Right renal pelvis (tissue), 4 donors: Measurements from ENCODE around the gene MVK. TPM values are rescaled to one million over a fixed set of nuclear protein-coding genes. Genes with fewer than 3 reads are reported as not detected.

Experiments
- polyA plus RNA-seq, 4 donors: library from polyadenylated mRNA; unstranded; fragments of 120-200 nt; gene quantifications; one replicate each; pipeline ENCODE4 v1.2.1, GENCODE V29; 2013; ENCODE audit not compliant: insufficient read length in 4 of 4

The MVK gene
- polyA plus RNA-seq, 4 donors, result 21.0 to 23.4 (median 21.5) TPM

Other genes starting within 250 kb of the MVK start
- gene MYO1H, start 225.9 kb upstream of the MVK start, polyA plus RNA-seq, result 1 to 10 TPM in 2 of 4 donors, under 1 TPM in 2; 0.79 to 2.0 (median 0.95) TPM
- gene KCTD10, start 96.5 kb upstream of the MVK start, polyA plus RNA-seq, result 10 to 100 TPM; 48.2 to 58.6 (median 51.7) TPM
- 10 to 100 TPM; 29.6 to 35.4 (median 32.2) TPM for gene UBE3B, start 96.2 kb upstream of the MVK start, polyA plus RNA-seq
- gene MMAB, start 290 bp upstream of the MVK start, polyA plus RNA-seq, result 10 to 100 TPM; 31.9 to 43.1 (median 35.4) TPM
- gene FAM222A, start 140.0 kb downstream of the MVK start, polyA plus RNA-seq, result 1 to 10 TPM; 7.0 to 9.3 (median 8.5) TPM